SK-N-SH (cell line): Measurements from ENCODE around the gene ZDHHC14. TPM values are rescaled to one million over a fixed set of nuclear protein-coding genes. Genes with fewer than 3 reads are reported as not detected.

Experiments used
- CTCF ChIA-PET: fragments of 300-600, 350-600 bp; formaldehyde crosslinking; extraction: SDS; loops from one replicate; lab custom pipeline; 2021; lab: Yijun Ruan, JAX
- POLR2A ChIA-PET: fragments of 350-600 bp; sonication (Branson Sonifier 250); formaldehyde crosslinking; extraction: SDS; loops from one replicate; lab custom pipeline; 2020; ENCODE audit warnings: antibody characterized with exemption, inconsistent platforms; lab: Yijun Ruan, JAX
- DNase-seq: peaks from one replicate; pipeline ENCODE4 v3.0.0; 2012
- H2AFZ ChIP-seq: fragments of 200-600 bp; sonication (generic); 2 replicates; pipeline ENCODE4 v1.8.1; 2016; ENCODE audit warnings: antibody characterized with exemption, mild to moderate bottlenecking, low read depth
- H3F3A ChIP-seq: fragments of 200-600 bp; sonication (generic); replicated peaks from 2 replicates; pipeline ENCODE3; 2016; ENCODE audit warnings: antibody characterized with exemption, mild to moderate bottlenecking; ENCODE audit not compliant: insufficient read depth
- H3K27ac ChIP-seq, 2 experiments: fragments of 200-500 bp in 1 of 2; fragments of 200-600 bp in 1 of 2; sonication (Bioruptor generic) in 1 of 2; sonication (generic), shearing (Covaris generic) in 1 of 2; 2 replicates each; pipeline versions ENCODE4 v1.5.1 to v1.6.1; 2014 to 2016; ENCODE audit warnings: low read depth in 2 of 2, inconsistent platforms in 1 of 2, low read length in 1 of 2, mild to moderate bottlenecking in 1 of 2, mixed read lengths in 1 of 2
- H3K27me3 ChIP-seq: fragments of 200-600 bp; sonication (generic), shearing (Covaris generic); 2 replicates; pipeline ENCODE4 v1.6.1; 2016; ENCODE audit warnings: mixed run types; ENCODE audit not compliant: insufficient read depth
- H3K36me3 ChIP-seq, 2 experiments: fragments of 200-500 bp in 1 of 2; fragments of 200-600 bp in 1 of 2; sonication (Bioruptor generic) in 1 of 2; sonication (generic) in 1 of 2; replicated peaks in 1 of 2; 2 replicates each; pipeline versions ENCODE3 to v1.5.1; 2014 to 2016; ENCODE audit warnings: low read length in 1 of 2, mild to moderate bottlenecking in 1 of 2; ENCODE audit not compliant: insufficient read depth in 2 of 2, control insufficient read depth in 1 of 2
- H3K4me1 ChIP-seq, 2 experiments: fragments of 200-500 bp in 1 of 2; fragments of 200-600 bp in 1 of 2; sonication (Bioruptor generic) in 1 of 2; sonication (generic), shearing (Covaris generic) in 1 of 2; 2 replicates each; pipeline versions ENCODE4 v1.5.1 to v1.6.1; 2014 to 2016; ENCODE audit warnings: low read depth in 1 of 2, low read length in 1 of 2, mixed run types in 1 of 2; ENCODE audit not compliant: insufficient read depth in 2 of 2, control insufficient read depth in 1 of 2
- H3K4me2 ChIP-seq: fragments of 200-600 bp; sonication (generic), shearing (Covaris generic); 2 replicates; pipeline ENCODE4 v1.6.1; 2017; ENCODE audit warnings: mixed run types
- H3K4me3 ChIP-seq, 2 experiments: fragments of 200-500 bp in 1 of 2; fragments of 200-600 bp in 1 of 2; sonication (Bioruptor generic) in 1 of 2; sonication (generic), shearing (Covaris generic) in 1 of 2; 2 replicates each; pipeline versions ENCODE4 v1.5.1 to v1.8.1; 2014 to 2016; ENCODE audit warnings: low read depth in 2 of 2, inconsistent platforms in 1 of 2, low read length in 1 of 2, mild to moderate bottlenecking in 1 of 2, mixed read lengths in 1 of 2, moderate library complexity in 1 of 2
- H3K79me2 ChIP-seq: fragments of 200-600 bp; sonication (generic); 2 replicates; pipeline ENCODE4 v1.8.1; 2017; ENCODE audit warnings: mild to moderate bottlenecking; ENCODE audit not compliant: insufficient read depth
- H3K9ac ChIP-seq: fragments of 200-600 bp; sonication (generic); 2 replicates; pipeline ENCODE4 v1.6.1; 2017; ENCODE audit warnings: mixed run types
- H3K9me2 ChIP-seq: fragments of 200-600 bp; sonication (generic); 2 replicates; pipeline ENCODE4 v1.6.1; 2017; ENCODE audit warnings: mixed run types
- H3K9me3 ChIP-seq: fragments of 200-600 bp; sonication (generic); 2 replicates; pipeline ENCODE4 v1.6.1; 2017; ENCODE audit warnings: mixed run types, mild to moderate bottlenecking, moderate library complexity
- H4K20me1 ChIP-seq: fragments of 200-600 bp; sonication (generic); 2 replicates; pipeline ENCODE4 v1.6.1; 2017; ENCODE audit warnings: mild to moderate bottlenecking, mixed run types; ENCODE audit not compliant: insufficient read depth
- EZH2phosphoT487 ChIP-seq: fragments of 200-600 bp; sonication (generic); IDR thresholded peaks from 2 replicates; pipeline ENCODE4 v1.6.1; 2017; ENCODE audit warnings: low read depth, mixed run types, mild to moderate bottlenecking, antibody characterized with exemption, moderate library complexity, borderline replicate concordance
- FOSL2 ChIP-seq: IDR thresholded peaks from 2 replicates; pipeline ENCODE4 v1.4.0; 2012; ENCODE audit warnings: low read depth, mild to moderate bottlenecking, moderate library complexity, borderline replicate concordance
- FOXM1 ChIP-seq: IDR thresholded peaks from 2 replicates; pipeline ENCODE4 v1.4.0; 2012; ENCODE audit warnings: low read depth, mild to moderate bottlenecking
- IRF3 ChIP-seq: fragments of 150-350 bp; IDR thresholded peaks from 2 replicates; pipeline ENCODE4 v1.6.1; 2016; ENCODE audit warnings: mild to moderate bottlenecking, low read depth, low read length
- NFIC ChIP-seq: IDR thresholded peaks from 2 replicates; pipeline ENCODE4 v1.4.0; 2012; ENCODE audit warnings: borderline replicate concordance
- NRF1 ChIP-seq: IDR thresholded peaks from 2 replicates; pipeline ENCODE4 v1.6.1; 2012; ENCODE audit warnings: low read depth, mild to moderate bottlenecking, low read length
- POLR2AphosphoS5 ChIP-seq: IDR thresholded peaks from 2 replicates; pipeline ENCODE4 v1.6.1; 2012; ENCODE audit warnings: low read depth, low read length
- RAD21 ChIP-seq: IDR thresholded peaks from 2 replicates; pipeline ENCODE4 v1.6.1; 2012; ENCODE audit warnings: mild to moderate bottlenecking, low read length
- RCOR1 ChIP-seq: fragments of 150-350 bp; IDR thresholded peaks from 2 replicates; pipeline ENCODE4 v1.6.1; 2017; ENCODE audit warnings: antibody characterized with exemption, low read length
- REST ChIP-seq: IDR thresholded peaks from 2 replicates; pipeline ENCODE4 v1.6.1; 2012; ENCODE audit warnings: mild to moderate bottlenecking, low read depth, low read length, moderate library complexity
- RXRA ChIP-seq: IDR thresholded peaks from 2 replicates; pipeline ENCODE4 v1.4.0; 2012; ENCODE audit warnings: low read depth, mild to moderate bottlenecking, borderline replicate concordance
- SIN3A ChIP-seq: IDR thresholded peaks from 2 replicates; pipeline ENCODE4 v1.6.1; 2012; ENCODE audit warnings: low read depth, mild to moderate bottlenecking, low read length, moderate library complexity, borderline replicate concordance
- TEAD4 ChIP-seq: IDR thresholded peaks from 2 replicates; pipeline ENCODE4 v1.4.0; 2012; ENCODE audit warnings: mild to moderate bottlenecking, borderline replicate concordance; ENCODE audit not compliant: insufficient read depth
- USF1 ChIP-seq: IDR thresholded peaks from 2 replicates; pipeline ENCODE4 v1.4.0; 2012; ENCODE audit warnings: low read depth, borderline replicate concordance
- WGBS: methylation state at CpG from one replicate; pipeline ENCODE4 v1.1.6; 2017; ENCODE audit warnings: low lambda C conversion rate; 5-methylcytosine and 5-hydroxymethylcytosine counted together
- polyA plus RNA-seq, 3 experiments: library from polyadenylated mRNA; depleted of rRNA; stranded (reverse); fragments of >200 nt; gene quantifications; 2 replicates each; pipeline ENCODE4 v1.2.3, GENCODE V29; 2012
- TF ChIP-seq, protein P1 (sequence below): fragments of 150-350 bp; IDR thresholded peaks from 2 replicates; pipeline ENCODE4 v1.6.1; 2017; ENCODE audit warnings: antibody characterized with exemption, low read length, low read depth, borderline replicate concordance
- TF ChIP-seq, protein P2 (sequence below): fragments of 200-600 bp; sonication (generic); IDR thresholded peaks from 2 replicates; pipeline ENCODE4 v1.6.1; 2017; ENCODE audit warnings: antibody characterized with exemption, mild to moderate bottlenecking, moderate library complexity

The ZDHHC14 gene
- polyA plus RNA-seq, 1 of the 3 experiments (the other 2 are of a cell fraction), result 5.4 TPM

DNA sequence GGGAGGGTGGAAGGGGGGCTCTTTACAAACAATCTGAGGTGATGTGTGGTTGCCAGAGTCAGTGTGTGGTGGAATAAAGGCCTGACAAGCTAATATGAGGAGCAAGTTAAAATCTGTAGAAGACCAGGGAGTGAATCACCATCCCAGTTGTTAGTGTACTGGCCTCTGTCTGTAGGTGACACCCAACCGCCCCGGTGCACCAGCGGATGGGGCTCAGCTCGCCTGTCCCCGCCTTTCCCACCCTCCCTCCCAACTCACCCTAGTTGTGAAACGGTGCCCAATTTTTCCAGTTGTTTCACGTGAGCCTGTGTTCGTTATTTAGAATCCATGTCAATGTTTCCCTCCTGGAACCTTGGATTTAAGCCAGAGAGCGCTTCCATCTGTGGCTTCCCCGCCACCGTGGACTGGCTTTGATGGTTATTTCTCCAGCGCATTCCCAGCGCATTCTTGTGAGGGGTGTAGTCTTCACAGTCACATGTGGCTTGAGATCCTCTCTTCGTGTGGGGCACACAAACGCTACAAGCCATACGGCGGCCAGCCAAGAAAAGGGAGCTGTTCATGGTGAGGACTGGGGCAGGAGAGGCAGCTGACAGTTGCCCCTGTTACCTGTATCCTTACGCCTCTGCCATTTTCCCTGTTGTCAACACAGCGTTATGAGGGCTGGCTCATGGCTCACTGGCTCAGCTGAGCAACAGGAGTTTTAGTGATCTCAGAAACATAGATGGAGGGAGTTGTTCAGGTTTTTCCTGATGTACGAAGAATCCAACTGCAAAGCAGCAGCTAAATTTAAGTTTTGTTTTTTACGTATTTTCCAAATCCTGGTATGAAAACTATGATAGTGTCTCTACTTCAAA lies 137.6 kb downstream of the ZDHHC14 start:
- Histone ChIP-seq H3K36me3 (no peaks in the 10 kb centered on the region), H3K4me1 (no peaks in the 10 kb centered on the region; a peak in 1 of 4 replicates), H3K9me3 (no peaks in the 10 kb centered on the region)
- CTCF ChIA-PET, result interaction anchor here (1.0 to 1.5 kb wide), 2 partner anchors 12 to 26 kb away, joined by 3 read pairs; no protein-coding TSS in a partner anchor
- TF ChIP-seq, protein P1, sequence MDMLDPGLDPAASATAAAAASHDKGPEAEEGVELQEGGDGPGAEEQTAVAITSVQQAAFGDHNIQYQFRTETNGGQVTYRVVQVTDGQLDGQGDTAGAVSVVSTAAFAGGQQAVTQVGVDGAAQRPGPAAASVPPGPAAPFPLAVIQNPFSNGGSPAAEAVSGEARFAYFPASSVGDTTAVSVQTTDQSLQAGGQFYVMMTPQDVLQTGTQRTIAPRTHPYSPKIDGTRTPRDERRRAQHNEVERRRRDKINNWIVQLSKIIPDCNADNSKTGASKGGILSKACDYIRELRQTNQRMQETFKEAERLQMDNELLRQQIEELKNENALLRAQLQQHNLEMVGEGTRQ, result no peak
- TF ChIP-seq POLR2AphosphoS5, result no peak
- TF ChIP-seq RAD21, result no peak
- TF ChIP-seq TEAD4, result no peak
- TF ChIP-seq, protein P2, sequence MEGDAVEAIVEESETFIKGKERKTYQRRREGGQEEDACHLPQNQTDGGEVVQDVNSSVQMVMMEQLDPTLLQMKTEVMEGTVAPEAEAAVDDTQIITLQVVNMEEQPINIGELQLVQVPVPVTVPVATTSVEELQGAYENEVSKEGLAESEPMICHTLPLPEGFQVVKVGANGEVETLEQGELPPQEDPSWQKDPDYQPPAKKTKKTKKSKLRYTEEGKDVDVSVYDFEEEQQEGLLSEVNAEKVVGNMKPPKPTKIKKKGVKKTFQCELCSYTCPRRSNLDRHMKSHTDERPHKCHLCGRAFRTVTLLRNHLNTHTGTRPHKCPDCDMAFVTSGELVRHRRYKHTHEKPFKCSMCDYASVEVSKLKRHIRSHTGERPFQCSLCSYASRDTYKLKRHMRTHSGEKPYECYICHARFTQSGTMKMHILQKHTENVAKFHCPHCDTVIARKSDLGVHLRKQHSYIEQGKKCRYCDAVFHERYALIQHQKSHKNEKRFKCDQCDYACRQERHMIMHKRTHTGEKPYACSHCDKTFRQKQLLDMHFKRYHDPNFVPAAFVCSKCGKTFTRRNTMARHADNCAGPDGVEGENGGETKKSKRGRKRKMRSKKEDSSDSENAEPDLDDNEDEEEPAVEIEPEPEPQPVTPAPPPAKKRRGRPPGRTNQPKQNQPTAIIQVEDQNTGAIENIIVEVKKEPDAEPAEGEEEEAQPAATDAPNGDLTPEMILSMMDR, result no peak
- no peak for TF ChIP-seq NFIC
- TF ChIP-seq FOXM1, result no peak
- no peak for TF ChIP-seq FOSL2
- no peak for TF ChIP-seq RCOR1
- no peak for TF ChIP-seq SIN3A
- no peak for TF ChIP-seq REST
- no peak for TF ChIP-seq EZH2phosphoT487
- no peak for TF ChIP-seq RXRA
- TF ChIP-seq NRF1, result no peak
- no peak for TF ChIP-seq USF1
- no peak for TF ChIP-seq IRF3
- TF ChIP-seq, all 33 proteins: peak for 0
- H3K4me2 ChIP-seq, result no peak overlapping the region
- no peak overlapping the region for H3K9ac ChIP-seq
- POLR2A ChIA-PET, result no interaction called here
- H3K9me2 ChIP-seq, result no peaks in the 10 kb centered on the region
- H3K4me3 ChIP-seq, result no peak overlapping the region
- H3K79me2 ChIP-seq, result no peaks in the 10 kb centered on the region
- no peak for DNase-seq
- H3K27me3 ChIP-seq, result no peaks in the 10 kb centered on the region
- H3K27ac ChIP-seq, result no peak overlapping the region
- WGBS, result 83% methylated on average over 16 of the region's 21 CpGs
- no peaks in the 10 kb centered on the region for H4K20me1 ChIP-seq
- peaks cover 4% of the 10 kb centered on the region for H3F3A ChIP-seq
- H2AFZ ChIP-seq, result no peak overlapping the region
